H1 (cell line): ENCODE results near the gene ZNF367. TPM values are rescaled to one million over a fixed set of nuclear protein-coding genes. Genes with fewer than 3 reads are reported as not detected.

Experiments used
- BACH1 ChIP-seq: IDR thresholded peaks from 2 replicates; pipeline ENCODE4 v1.6.1; 2012; ENCODE audit warnings: low read length, improper control_type of control experiment
- KDM4A ChIP-seq: IDR thresholded peaks from one replicate; pipeline ENCODE4 v1.7.1; 2012; ENCODE audit warnings: low read depth, mild to moderate bottlenecking, moderate library complexity, low read length, inconsistent platforms; ENCODE audit not compliant: severe bottlenecking
- SP4 ChIP-seq: IDR thresholded peaks from 2 replicates; pipeline ENCODE4 v1.6.1; 2012; ENCODE audit warnings: low read length, inconsistent platforms
- SRF ChIP-seq: IDR thresholded peaks from 2 replicates; pipeline ENCODE4 v1.6.1; 2011; ENCODE audit warnings: mild to moderate bottlenecking, low read depth, low read length, moderate library complexity
- TAF1 ChIP-seq: IDR thresholded peaks from 2 replicates; pipeline ENCODE4 v1.6.1; 2011; ENCODE audit warnings: mild to moderate bottlenecking, low read depth, low read length
- polyA plus RNA-seq, 7 experiments: library from polyadenylated mRNA; depleted of rRNA in 3 of 7; stranded (reverse) in 5 of 7; unstranded in 2 of 7; fragments of >200 nt in 5 of 7; fragments of 200-250 nt in 2 of 7; gene quantifications; 1 replicate in 5 of 7; 2 replicates in 1 of 7; 4 replicates in 1 of 7; pipeline versions ENCODE4 v1.2.1 to v1.2.3, GENCODE V29; 2011 to 2013; ENCODE audit warnings: missing spikeins in 2 of 7, mixed read lengths in 2 of 7
- total RNA-seq: library from RNA; stranded (reverse); fragmentation: NEBNext Ultra II Directional; extraction: Animal tissue kit (Norgen Biotek cat#: 25700); gene quantifications from 2 replicates; pipeline ENCODE4 v1.2.1, GENCODE V29; 2021
- TF ChIP-seq, protein P1 (sequence below): fragments of 300-600 bp; sonication (generic); IDR thresholded peaks from 2 replicates; pipeline ENCODE4 v1.7.1; 2012; ENCODE audit warnings: low read length, moderate library complexity, mild to moderate bottlenecking, inconsistent platforms; ENCODE audit not compliant: insufficient replicate concordance
- TF ChIP-seq, protein P2 (sequence below): IDR thresholded peaks from 2 replicates; pipeline ENCODE4 v1.6.1; 2011; ENCODE audit warnings: low read length, improper control_type of control experiment
- TF ChIP-seq, protein P3 (sequence below): IDR thresholded peaks from 2 replicates; pipeline ENCODE4 v1.6.1; 2012; ENCODE audit warnings: inconsistent platforms

ZNF367 gene
- total and polyA plus RNA-seq, 2 of the 8 experiments (the other 6 are each of a cell fraction or from before 2014, with no cell fraction given), result 2.2 to 8.2 TPM

DNA sequence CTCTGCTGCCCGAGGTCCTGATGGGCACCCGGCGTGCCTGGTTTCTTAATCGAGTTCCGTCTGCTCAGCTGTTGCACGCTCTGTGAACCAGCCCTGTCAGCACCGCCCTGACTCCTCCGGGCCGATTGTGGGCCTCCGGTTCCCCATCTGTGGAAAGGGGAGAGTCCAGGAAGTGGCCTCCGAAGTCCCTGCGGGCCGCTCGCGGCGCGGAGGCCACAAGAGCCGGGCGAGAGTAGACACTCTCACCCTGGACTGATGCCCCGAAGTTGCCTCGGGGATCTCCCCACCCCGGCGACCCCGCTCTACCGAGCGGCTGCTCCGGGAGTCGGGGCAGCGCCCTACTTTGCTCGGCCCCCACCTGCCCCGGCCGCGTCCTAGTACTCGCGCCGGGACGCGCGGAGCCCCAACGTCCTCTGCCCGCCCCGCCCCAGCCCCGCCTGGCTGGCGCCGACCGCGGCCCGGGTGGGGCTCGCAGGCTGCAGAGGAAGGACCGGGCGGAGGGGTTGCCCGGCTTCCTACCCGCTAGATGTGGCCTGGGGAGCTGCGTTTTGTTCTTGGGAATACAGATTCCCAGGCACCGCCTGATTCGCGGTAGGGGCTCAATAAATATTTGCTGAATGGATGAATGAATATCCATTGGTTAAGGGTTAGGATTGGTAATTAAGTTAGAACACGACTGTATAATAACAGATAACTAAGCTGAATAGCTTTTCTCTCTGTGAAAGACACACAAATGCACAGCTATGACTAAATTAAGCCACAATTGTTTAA lies 935 bp upstream of the ZNF367 start (continued):
- TF ChIP-seq, protein P1, sequence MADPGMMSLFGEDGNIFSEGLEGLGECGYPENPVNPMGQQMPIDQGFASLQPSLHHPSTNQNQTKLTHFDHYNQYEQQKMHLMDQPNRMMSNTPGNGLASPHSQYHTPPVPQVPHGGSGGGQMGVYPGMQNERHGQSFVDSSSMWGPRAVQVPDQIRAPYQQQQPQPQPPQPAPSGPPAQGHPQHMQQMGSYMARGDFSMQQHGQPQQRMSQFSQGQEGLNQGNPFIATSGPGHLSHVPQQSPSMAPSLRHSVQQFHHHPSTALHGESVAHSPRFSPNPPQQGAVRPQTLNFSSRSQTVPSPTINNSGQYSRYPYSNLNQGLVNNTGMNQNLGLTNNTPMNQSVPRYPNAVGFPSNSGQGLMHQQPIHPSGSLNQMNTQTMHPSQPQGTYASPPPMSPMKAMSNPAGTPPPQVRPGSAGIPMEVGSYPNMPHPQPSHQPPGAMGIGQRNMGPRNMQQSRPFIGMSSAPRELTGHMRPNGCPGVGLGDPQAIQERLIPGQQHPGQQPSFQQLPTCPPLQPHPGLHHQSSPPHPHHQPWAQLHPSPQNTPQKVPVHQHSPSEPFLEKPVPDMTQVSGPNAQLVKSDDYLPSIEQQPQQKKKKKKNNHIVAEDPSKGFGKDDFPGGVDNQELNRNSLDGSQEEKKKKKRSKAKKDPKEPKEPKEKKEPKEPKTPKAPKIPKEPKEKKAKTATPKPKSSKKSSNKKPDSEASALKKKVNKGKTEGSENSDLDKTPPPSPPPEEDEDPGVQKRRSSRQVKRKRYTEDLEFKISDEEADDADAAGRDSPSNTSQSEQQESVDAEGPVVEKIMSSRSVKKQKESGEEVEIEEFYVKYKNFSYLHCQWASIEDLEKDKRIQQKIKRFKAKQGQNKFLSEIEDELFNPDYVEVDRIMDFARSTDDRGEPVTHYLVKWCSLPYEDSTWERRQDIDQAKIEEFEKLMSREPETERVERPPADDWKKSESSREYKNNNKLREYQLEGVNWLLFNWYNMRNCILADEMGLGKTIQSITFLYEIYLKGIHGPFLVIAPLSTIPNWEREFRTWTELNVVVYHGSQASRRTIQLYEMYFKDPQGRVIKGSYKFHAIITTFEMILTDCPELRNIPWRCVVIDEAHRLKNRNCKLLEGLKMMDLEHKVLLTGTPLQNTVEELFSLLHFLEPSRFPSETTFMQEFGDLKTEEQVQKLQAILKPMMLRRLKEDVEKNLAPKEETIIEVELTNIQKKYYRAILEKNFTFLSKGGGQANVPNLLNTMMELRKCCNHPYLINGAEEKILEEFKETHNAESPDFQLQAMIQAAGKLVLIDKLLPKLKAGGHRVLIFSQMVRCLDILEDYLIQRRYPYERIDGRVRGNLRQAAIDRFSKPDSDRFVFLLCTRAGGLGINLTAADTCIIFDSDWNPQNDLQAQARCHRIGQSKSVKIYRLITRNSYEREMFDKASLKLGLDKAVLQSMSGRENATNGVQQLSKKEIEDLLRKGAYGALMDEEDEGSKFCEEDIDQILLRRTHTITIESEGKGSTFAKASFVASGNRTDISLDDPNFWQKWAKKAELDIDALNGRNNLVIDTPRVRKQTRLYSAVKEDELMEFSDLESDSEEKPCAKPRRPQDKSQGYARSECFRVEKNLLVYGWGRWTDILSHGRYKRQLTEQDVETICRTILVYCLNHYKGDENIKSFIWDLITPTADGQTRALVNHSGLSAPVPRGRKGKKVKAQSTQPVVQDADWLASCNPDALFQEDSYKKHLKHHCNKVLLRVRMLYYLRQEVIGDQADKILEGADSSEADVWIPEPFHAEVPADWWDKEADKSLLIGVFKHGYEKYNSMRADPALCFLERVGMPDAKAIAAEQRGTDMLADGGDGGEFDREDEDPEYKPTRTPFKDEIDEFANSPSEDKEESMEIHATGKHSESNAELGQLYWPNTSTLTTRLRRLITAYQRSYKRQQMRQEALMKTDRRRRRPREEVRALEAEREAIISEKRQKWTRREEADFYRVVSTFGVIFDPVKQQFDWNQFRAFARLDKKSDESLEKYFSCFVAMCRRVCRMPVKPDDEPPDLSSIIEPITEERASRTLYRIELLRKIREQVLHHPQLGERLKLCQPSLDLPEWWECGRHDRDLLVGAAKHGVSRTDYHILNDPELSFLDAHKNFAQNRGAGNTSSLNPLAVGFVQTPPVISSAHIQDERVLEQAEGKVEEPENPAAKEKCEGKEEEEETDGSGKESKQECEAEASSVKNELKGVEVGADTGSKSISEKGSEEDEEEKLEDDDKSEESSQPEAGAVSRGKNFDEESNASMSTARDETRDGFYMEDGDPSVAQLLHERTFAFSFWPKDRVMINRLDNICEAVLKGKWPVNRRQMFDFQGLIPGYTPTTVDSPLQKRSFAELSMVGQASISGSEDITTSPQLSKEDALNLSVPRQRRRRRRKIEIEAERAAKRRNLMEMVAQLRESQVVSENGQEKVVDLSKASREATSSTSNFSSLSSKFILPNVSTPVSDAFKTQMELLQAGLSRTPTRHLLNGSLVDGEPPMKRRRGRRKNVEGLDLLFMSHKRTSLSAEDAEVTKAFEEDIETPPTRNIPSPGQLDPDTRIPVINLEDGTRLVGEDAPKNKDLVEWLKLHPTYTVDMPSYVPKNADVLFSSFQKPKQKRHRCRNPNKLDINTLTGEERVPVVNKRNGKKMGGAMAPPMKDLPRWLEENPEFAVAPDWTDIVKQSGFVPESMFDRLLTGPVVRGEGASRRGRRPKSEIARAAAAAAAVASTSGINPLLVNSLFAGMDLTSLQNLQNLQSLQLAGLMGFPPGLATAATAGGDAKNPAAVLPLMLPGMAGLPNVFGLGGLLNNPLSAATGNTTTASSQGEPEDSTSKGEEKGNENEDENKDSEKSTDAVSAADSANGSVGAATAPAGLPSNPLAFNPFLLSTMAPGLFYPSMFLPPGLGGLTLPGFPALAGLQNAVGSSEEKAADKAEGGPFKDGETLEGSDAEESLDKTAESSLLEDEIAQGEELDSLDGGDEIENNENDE, result peak; percentile 11
- TF ChIP-seq SP4 (0 out of 2 replicates have a peak, but pooled peaks have one; percentile 6), KDM4A (peak; percentile 43), SRF (no peak), TAF1 (peak; percentile 32; the same call in 1 of the 2 replicates), BACH1 (0 out of 2 replicates have a peak, but pooled peaks have one; percentile 29)
- TF ChIP-seq, protein P2, sequence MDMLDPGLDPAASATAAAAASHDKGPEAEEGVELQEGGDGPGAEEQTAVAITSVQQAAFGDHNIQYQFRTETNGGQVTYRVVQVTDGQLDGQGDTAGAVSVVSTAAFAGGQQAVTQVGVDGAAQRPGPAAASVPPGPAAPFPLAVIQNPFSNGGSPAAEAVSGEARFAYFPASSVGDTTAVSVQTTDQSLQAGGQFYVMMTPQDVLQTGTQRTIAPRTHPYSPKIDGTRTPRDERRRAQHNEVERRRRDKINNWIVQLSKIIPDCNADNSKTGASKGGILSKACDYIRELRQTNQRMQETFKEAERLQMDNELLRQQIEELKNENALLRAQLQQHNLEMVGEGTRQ, result no peak
- TF ChIP-seq, protein P3, sequence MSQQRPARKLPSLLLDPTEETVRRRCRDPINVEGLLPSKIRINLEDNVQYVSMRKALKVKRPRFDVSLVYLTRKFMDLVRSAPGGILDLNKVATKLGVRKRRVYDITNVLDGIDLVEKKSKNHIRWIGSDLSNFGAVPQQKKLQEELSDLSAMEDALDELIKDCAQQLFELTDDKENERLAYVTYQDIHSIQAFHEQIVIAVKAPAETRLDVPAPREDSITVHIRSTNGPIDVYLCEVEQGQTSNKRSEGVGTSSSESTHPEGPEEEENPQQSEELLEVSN, result no peak
